GM18499 (cell line): ENCODE measurements around the gene LY86.

Source experiments
- ATAC-seq: cut with Tn5 transposase; IDR thresholded peaks from one replicate; pipeline ENCODE4 v1.9.1; 2021; ENCODE audit warnings: moderate number of reproducible peaks; ENCODE audit not compliant: insufficient read depth, unreplicated experiment

Gene LY86

DNA sequence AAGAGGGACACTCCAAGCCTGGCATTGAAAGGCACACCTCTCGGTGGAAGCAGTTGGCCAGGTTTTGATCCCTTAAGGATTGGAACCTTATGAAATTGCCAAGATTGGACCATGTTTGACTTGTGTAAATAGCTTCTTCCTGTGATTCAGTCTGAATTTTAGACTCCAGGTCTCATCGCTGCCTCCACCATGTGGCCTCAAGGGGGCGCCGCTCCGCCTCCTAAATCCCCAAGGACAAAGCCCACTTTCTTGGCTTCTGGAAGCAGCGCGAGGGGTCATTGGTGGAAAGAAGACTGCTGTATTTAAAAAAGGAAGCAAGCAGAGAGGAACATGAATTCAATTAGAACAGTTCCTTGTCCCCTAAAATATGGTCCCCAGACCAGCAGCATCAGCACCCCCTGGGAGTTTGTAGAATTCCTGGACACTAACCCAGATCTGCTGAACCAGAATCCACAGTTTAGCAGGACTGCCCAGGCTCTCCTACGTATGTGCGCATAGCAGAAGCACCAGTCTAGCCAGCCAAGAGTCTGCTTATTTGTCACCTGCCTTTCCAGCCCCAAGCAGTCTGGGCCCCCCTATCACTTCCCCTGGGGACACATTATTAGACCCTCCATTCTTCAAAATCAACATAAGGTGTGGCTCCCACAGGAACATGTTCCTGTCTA, 108.5 kb downstream of the LY86 start:
- no peak for ATAC-seq

DNA sequence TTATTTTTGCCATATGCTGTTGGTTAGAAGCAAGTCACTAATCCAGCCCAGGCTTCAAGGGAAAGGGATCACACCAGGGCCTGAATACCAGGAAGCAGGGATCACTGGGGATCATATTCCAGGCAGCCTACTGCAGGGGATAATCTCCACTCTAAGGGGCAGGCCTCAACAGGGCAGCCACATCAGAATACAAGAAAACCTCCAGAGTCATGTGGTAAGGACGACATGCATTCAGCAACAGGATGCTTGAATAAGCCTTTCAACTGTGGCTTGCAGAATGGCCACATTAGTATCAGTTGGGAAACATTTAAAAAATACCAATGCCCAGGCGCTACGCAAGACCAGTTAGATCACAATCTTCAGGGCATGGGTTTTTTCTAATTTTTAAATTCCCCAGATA, 109.1 kb downstream of the LY86 start:
- no peak for ATAC-seq

DNA sequence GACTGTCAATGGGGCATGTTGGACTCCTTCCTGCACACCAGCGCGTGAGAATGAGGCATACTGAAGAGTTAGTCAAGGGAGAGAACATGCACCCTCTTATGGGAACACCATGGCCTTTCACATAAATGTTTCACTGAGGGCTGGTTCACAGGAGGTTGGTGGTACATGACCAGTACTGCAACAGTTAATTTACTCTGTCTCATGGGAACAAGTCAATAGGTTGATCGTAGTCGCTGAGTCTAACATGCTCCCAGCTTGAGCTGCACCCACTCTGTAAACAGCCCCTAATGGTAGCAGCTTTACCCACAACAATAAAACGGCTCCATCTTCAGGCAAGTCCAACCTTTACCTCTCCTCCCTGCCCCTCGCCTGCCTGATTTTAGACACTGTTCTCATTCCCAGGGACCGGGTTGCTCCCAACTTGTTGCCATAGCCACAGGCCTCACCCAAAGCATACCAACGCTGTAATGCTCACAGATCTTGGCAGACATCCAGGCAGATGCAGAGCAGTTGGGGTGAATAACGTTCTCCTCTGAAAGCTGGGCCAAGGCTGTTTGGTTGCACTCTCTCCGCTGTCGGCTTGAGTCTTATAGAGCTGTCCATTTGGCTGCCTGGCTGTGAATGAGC, 111.3 kb downstream of the LY86 start:
- no peak for ATAC-seq

DNA sequence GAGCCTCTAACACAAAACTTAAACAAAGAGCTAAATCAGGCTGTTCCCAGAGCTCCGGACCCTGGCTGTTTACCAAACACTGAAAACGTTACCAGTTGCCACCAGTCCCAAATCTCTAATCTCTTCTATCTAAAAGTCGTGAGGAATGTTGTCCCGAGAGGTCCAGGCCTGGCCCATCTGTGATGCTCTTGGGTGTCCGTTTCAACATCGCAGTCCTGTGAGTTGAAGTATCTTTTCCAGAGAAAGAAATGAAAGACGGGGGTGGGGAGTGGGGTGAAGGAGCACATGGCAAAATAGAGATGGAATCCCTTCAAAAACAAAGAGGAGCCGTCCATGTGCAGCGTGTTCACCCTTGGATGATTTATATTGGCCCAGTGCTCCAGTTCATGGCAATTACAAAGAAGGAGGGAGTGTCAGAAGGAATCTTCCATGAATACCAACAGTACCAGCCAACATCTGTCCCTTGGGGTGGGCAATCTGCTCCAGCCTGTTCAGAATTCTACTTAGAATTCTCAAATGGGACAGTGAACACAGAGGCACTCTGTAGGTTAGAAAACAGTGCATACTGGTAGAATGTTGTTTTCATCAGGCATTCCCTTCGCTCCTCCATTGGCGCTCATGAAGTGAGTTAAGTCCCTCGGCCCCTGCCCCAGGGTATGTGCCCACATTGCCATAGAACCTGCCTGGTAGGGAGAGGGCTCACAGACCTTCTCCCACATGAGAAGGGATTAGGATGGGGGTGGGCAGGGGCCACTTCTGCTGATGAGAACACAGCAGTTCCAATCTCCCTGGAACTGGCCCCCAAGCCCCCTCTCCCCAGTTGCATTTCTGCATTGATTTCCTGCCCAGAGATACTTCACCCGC, 112.1 kb downstream of the LY86 start:
- no peak for ATAC-seq

DNA sequence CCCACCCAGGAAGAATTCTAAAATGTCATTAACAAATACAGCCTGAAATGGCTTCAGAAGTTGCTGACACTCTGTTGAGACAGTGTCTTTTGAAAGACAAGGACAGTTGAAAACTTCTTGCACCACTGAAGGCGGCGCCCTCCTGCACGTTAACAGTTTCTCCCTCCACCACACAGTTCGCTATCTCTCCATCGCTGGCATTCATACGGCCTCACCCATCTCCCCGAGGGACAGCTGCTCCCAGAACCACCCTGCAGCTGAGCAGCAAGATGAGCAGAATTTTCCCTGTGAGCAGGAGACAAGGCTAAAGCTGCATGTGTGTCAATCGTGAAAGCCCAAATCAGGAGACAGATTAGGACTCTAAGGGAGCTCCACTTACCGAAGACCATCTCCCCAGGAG, 113.3 kb downstream of the LY86 start:
- ATAC-seq: no peak

DNA sequence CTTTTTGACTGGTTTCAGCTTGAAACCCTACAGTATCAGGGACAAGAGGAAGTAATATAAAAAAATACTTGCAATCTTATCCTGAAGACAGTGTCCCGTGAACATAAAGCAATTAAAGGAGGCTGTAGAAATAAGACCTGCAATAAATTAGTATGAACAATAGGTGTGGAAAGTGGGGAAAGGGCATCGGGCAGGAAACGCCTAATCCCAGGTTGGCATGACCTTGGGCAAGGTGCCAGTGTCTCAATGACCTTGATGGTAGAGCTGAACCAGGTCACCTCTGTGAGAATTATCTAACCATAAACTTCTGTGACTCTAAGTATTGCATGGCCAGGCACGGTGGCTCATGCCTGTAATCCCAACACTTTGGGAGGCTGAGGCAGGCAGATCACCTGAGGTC, 115.2 kb downstream of the LY86 start:
- no peak for ATAC-seq
